Measurements from ENCODE around the gene EIF6. TPM values are rescaled to one million over a fixed set of nuclear protein-coding genes. Genes with fewer than 3 reads are reported as not detected.

Gene EIF6
- polyA plus RNA-seq, 5 donors: 90.8 to 128 (median 98.9) TPM

- no peak for DNase-seq
Observed at GRCh38 chr20:35281506-35282101, 3.0 kb downstream of the EIF6 start.

- no peak for DNase-seq
Observed at GRCh38 chr20:35280523-35280922, 4.0 kb downstream of the EIF6 start.

DNA sequence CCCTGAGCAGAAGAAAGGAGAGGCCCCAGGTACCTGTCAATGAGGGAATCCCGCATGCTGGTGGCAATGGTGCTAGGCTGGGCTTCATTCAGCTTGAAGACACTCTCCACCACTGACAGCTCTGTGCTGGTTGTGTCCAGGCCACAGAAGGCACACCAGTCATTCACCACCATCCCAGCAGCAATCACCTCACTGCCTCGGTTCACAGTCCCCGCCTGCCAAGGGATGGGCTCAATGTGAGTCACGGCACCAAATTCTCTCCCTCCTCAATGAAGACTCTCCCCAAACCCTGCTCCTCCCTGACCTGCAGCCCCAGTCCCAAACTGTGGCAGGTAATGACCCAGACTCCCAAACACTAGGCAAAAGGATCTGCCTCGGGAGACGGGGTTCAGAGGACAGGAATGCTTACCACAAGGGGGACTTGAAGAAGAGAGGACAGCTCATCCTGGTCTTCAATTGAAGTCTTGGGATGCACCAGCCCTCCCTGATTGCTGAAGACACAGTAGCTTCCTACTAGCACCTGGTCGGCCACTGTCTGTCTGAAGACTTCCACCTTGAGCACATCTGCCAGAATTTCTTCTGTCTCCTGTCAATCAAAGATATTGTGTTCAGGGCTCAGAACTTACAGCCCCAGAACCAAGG is 4.9 kb downstream of the EIF6 start:
- DNase-seq: no peak

DNA sequence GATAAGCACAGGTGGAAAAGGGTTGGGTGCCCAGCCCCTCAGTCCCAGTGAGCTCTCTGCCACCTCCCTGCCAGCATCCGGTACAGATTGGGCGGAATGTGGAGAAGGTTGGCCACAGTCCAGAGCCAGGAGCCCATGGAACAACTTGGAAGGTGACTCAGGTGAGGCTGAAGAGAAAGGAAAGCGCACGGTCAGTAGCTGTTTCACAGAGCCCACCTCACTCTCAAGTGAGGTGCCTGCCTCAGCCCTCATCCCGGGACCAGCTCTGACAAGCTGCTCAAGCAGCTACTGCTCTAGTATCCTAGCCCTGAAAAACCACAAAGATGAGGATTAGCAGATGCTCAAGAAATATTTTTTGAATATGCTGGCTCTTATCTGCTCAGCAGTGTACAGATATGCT is 5.5 kb downstream of the EIF6 start:
- no peak for DNase-seq

DNA sequence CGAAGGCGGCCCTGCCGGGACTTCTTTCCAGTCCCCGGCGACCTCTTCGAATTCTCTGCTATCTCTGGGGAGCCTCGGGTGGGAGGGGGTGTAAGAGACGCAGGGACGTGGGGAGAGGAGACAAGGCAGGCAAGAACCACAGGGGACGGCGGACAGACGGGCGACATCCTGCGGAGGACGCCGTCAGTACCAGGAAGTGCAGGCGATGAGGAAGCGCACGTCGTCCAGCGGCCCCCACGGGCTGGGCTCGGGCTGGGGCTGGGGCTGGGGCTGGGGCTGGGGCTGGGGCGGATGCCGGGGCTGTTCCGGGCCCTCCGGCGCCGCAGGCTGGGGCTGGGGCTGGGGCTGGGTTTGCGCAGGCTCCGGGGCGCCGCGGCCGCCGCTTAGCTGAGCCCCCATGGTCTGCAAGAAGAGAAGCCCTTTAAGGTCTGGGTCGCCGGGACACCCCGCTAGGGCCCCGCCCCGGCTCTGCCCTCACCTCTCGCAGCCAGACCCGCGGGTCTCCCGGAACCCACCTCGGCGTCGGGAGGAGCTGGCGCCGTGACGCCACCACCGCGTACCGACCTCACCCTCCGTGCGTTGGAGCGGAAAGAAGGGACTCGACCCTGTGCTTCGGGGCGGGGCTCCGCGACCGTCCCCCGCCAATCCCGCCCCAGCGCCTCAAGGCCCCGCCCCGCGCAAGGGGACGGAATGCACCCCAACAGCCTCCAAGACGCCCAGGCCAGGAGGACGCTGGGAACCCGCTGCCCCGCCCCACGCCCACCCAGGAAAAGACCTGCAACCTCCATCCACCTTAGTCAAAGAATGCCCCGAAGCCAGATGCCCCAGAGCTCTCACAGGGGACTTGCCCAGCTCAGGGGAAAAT is 6.8 kb downstream of the EIF6 start, which contains the start of gene MMP24OS:
Gene MMP24OS, minus strand, starts transcription at position 592 of the 865 bp plus-strand sequence. Its CDS starts 193 bp downstream, at position 399.
- peak; percentile 84 to 85 for DNase-seq

- DNase-seq: no peak
Observed at GRCh38 chr20:35277127-35277526, 7.4 kb downstream of the EIF6 start.

DNA sequence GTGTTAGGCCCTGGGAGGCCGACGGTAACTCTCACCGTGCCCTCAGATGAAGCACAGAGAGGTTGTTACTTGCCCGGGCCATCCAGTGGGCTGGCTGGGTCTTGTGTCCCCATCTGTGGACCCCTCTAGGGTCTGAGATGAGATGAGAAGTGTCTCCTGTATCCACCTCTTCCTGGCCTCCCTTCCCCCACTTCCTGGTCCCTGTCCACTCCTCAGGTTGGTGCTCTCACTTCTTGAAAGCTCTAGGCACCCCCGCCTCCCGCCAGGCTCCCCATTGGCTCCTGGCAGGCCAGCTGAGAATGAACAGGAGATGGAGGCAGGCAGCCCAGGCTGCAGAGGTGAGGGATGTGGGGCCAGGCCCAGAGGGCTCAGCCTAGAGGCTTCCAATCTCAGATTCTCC is 8.2 kb downstream of the EIF6 start:
- no peak for DNase-seq

GRCh38 chr20:35275741-35276251 is 8.8 kb downstream of the EIF6 start:
- DNase-seq: no peak

- no peak for DNase-seq
Observed at GRCh38 chr20:35274172-35275092, 10.1 kb downstream of the EIF6 start.

- no peak for DNase-seq
Observed at GRCh38 chr20:35273449-35274171, 11.0 kb downstream of the EIF6 start.

DNA sequence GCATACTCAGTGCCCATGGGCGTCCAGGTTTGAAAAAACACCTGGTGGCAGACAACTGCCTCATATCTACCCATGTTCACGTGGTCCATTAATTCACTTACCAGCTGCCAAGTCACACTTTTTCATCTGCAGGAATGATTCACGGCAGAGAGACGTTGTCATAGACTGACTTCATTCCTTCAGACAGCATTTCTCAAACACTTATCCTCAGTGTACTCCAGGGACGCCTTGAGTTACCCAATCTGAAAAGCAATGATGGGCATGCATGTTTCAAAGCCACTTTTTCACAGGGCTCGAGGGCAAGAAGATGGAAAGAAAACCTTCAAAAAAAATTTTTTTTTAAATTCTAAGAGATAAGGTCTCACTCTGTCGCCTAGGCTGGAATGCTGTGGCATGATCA is 12.7 kb downstream of the EIF6 start:
- DNase-seq: no peak

DNA sequence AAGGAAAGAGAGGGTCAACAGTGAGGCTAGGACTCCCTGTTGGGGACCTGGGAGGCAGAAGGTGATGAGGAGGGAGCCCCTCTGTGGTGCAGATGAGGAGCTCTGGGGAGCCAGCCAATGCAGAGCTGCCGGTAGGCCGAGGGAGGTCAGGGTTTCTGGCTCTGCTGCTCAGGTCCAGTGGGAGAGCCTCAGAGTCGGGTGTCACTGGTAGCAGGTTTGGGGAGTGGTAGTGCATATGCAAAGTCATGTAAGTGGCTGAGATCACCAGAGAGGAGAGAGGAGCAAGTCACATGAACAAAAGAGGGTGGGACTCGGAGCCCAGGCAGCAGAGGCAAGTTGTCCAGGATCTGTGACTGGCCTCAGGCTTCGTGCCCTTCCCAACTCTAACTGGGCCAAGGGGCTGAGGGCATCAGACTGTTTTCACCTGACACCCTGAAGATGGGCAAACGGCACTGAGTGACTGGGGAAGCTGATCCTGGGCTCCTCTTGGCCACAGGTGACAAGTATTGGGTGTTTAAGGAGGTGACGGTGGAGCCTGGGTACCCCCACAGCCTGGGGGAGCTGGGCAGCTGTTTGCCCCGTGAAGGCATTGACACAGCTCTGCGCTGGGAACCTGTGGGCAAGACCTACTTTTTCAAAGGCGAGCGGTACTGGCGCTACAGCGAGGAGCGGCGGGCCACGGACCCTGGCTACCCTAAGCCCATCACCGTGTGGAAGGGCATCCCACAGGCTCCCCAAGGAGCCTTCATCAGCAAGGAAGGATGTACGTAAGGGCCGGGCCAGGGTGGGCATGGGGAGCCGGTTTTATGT is 13.3 kb downstream of the EIF6 start:
- DNase-seq: no peak

DNA sequence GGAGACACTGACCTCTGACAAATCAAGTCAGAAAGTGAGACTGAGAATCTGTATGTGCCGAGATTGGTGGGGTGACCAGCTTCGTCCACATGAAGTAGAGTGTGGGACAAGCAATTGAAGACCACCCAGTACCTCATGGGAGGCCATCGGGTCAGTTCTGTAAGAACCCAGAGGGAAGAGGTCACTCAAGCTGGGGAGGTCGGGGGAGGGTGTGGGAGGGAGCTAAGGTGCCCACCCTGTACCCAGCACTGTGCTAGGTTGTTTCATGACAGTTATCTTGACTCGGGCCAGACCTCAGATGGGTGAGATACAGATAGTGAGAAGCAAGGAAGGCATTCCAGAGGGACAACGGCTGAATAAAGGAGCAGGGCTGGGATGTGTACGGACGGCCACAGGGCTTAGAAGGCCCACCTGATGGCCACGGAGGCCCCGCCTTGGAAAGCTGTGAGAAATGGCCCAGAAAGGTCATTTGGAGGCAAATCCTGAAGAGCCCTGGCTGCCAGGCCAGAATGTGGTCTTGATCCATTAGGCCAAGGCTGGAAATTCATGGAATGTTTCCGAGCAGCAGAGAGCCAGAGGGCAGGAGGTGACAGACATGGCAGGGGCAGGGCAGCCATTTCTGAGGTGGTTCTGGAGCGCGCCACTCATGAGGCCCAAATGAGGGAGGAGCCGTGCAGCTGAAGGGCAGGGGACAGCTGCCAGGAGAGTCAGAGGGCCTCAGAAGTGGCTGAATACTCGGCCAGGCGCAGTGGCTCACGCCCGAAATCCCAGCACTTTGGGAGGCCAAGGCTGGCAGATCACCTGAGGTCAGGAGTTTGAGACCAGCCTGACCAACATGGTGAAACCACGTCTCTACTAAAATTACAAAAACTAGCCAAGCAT is 14.3 kb downstream of the EIF6 start:
- DNase-seq: no peak

GRCh38 chr20:35269055-35269781 is 15.4 kb downstream of the EIF6 start:
- DNase-seq: peak in 1 of 2 donors; percentile 47

DNA sequence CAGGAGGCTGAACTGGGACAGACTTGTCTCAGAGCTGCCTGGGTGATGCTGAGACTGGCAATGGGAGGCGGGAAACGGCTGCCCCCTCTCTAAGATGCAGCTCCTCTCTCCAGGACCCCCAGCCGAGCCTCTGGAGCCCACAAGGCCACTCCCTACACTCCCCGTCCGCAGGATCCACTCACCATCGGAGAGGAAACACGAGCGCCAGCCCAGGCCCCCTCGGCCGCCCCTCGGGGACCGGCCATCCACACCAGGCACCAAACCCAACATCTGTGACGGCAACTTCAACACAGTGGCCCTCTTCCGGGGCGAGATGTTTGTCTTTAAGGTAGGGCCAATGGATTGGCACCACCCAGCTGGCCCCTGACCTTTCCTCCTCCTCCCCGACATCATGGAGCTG is 17.5 kb downstream of the EIF6 start:
- no peak for DNase-seq

GRCh38 chr20:35264755-35265154 is 19.8 kb downstream of the EIF6 start:
- DNase-seq: no peak

DNA sequence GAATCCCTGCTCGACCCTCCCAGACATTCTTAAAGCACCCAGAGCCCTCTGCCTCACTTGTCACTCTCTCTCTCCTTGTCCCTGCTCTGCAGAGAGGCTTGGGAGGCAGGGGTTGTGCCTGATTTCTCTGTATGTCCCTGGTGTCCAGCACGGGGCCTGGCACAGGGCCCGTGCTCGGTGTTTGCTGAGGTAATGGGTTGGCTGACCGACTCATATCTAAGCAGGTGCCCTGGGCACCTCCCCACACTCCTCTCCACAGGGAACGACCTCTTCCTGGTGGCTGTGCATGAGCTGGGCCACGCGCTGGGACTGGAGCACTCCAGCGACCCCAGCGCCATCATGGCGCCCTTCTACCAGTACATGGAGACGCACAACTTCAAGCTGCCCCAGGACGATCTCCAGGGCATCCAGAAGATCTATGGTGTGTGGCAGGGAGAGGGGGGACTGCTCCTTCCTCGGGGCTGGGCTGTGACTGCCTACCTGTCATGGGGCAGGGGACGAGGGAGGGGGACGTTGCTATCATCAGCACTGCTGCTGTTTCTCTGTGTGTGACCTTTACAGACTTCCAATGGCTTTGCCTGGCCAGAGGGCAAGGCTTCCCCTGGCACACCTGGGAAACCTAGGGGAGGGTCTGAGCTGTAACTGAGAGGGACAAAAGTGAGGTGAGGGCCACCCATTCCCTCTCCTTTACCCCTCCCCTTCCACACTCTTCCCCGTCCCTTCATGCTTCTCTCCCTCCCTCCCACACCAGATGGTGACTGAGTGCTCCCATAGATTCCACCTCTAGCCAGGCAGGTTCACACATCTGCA is 20.8 kb downstream of the EIF6 start:
- DNase-seq: no peak

Measured in right lung (tissue), 5 donors.